ENCODE data around the gene SYK. TPM values are rescaled to one million over a fixed set of nuclear protein-coding genes. Genes with fewer than 3 reads are reported as not detected.

Gene SYK
- total and polyA plus RNA-seq, 8 donors, result 2.2 to 34.4 (median 18.9) TPM

- H3K27me3 ChIP-seq, result peaks cover 0 to 4% (median 0%) of the 10 kb centered on the region in 3 donors
- H3K4me3 ChIP-seq, result no peak overlapping the region
- WGBS, 5 donors, result 83 to 92% (median 84%) methylated on average over 2 of the region's 2 CpGs
- no peak overlapping the region for H3K27ac ChIP-seq
- no peak for TF ChIP-seq POLR2A (IDR thresholded peaks at IDR 0.05)
- TF ChIP-seq EP300 (IDR thresholded peaks at IDR 0.05), result no peak
- TF ChIP-seq CTCF (IDR thresholded peaks at IDR 0.05), result no peak
- no peak for TF ChIP-seq POLR2AphosphoS5 (IDR thresholded peaks at IDR 0.05)
- intact Hi-C loops (cut with DNase I; ENCODE audit: low total_unique reads), result no loop called here
- no peaks in the 10 kb centered on the region for H3K9me3 ChIP-seq
- no peaks in the 10 kb centered on the region for H3K36me3 ChIP-seq
- no peak for DNase-seq
- peaks cover 0 to 24% (median 0%) of the 10 kb centered on the region in 4 donors for H3K4me1 ChIP-seq
Observed at GRCh38 chr9:90793729-90794128, 7.9 kb upstream of the SYK start.

GRCh38 chr9:90795084-90795483 is 6.5 kb upstream of the SYK start:
- Histone ChIP-seq H3K9me3 (no peaks in the 10 kb centered on the region), H3K27me3 (peaks cover 0 to 7% (median 0%) of the 10 kb centered on the region in 3 donors), H3K36me3 (no peaks in the 10 kb centered on the region), H3K4me3 (no peak overlapping the region), H3K4me1 (peaks cover 0 to 24% (median 0%) of the 10 kb centered on the region in 4 donors), H3K27ac (peak overlapping the region in 2 of 5 donors; percentile 8 to 58)
- no peak for TF ChIP-seq POLR2A (IDR thresholded peaks at IDR 0.05)
- TF ChIP-seq POLR2AphosphoS5 (IDR thresholded peaks at IDR 0.05), result no peak
- no peak for TF ChIP-seq EP300 (IDR thresholded peaks at IDR 0.05)
- TF ChIP-seq CTCF (IDR thresholded peaks at IDR 0.05), result no peak
- 20 to 46% (median 41%) methylated on average over 3 of the region's 3 CpGs for WGBS, 5 donors
- intact Hi-C loops (cut with DNase I; ENCODE audit: low total_unique reads), result no loop called here
- DNase-seq, result peak in 1 of 2 donors; percentile 41

- WGBS, 5 donors, result 86 to 92% (median 89%) methylated on average over 5 of the region's 5 CpGs
- no peak for TF ChIP-seq EP300 (IDR thresholded peaks at IDR 0.05)
- no peak for TF ChIP-seq CTCF (IDR thresholded peaks at IDR 0.05)
- TF ChIP-seq POLR2AphosphoS5 (IDR thresholded peaks at IDR 0.05), result no peak
- TF ChIP-seq POLR2A (IDR thresholded peaks at IDR 0.05), result no peak
Observed at GRCh38 chr9:90795871-90796317, 5.7 kb upstream of the SYK start.

GRCh38 chr9:90799271-90799852 is 2.3 kb upstream of the SYK start:
- H3K4me1 ChIP-seq, result peaks cover 0 to 48% (median 16%) of the 10 kb centered on the region in 4 donors
- no peak overlapping the region for H3K4me3 ChIP-seq
- no peaks in the 10 kb centered on the region for H3K9me3 ChIP-seq
- no peak for DNase-seq
- 73 to 88% (median 78%) methylated on average over 5 of the region's 5 CpGs for WGBS, 5 donors
- no peak for TF ChIP-seq POLR2AphosphoS5 (IDR thresholded peaks at IDR 0.05)
- intact Hi-C loops (cut with DNase I; ENCODE audit: low total_unique reads), result no loop called here
- peak overlapping the region in 2 of 5 donors; percentile 34 to 46 for H3K27ac ChIP-seq
- peaks cover 0 to 32% (median 5%) of the 10 kb centered on the region in 3 donors for H3K27me3 ChIP-seq
- H3K36me3 ChIP-seq, result no peaks in the 10 kb centered on the region

More at GRCh38 chr9:90795871-90796317, 5.7 kb upstream of the SYK start:
- Histone ChIP-seq H3K9me3 (no peaks in the 10 kb centered on the region), H3K4me3 (no peak overlapping the region), H3K27me3 (peaks cover 0 to 13% (median 0%) of the 10 kb centered on the region in 3 donors), H3K27ac (peak overlapping the region in 2 of 5 donors; percentile 8 to 58), H3K36me3 (no peaks in the 10 kb centered on the region), H3K4me1 (peaks cover 0 to 25% (median 2%) of the 10 kb centered on the region in 4 donors)
- intact Hi-C loops (cut with DNase I; ENCODE audit: low total_unique reads), result no loop called here
- DNase-seq, result no peak

GRCh38 chr9:90801973-90802322 is 329 bp downstream of the SYK start:
- Histone ChIP-seq H3K27me3 (peaks cover 0 to 32% (median 5%) of the 10 kb centered on the region in 3 donors), H3K27ac (peak overlapping the region; percentile 69 to 87 (median 80)), H3K4me1 (peaks cover 0 to 49% (median 21%) of the 10 kb centered on the region in 4 donors), H3K36me3 (no peaks in the 10 kb centered on the region), H3K4me3 (peak overlapping the region; percentile 46 to 62 (median 56)), H3K9me3 (no peaks in the 10 kb centered on the region)
- TF ChIP-seq POLR2A (IDR thresholded peaks at IDR 0.05), result no peak
- 1 to 5% (median 2%) methylated on average over 22 to 29 of the region's 29 CpGs for WGBS, 5 donors
- intact Hi-C loops (cut with DNase I; ENCODE audit: low total_unique reads), result no loop called here
- DNase-seq, result no peak

Data from stomach (tissue), 9 donors.